ENCODE results near the gene NR2F1.

- no peak for TF ChIP-seq CTCF (IDR thresholded peaks at IDR 0.05)
- TF ChIP-seq POLR2A (IDR thresholded peaks at IDR 0.05), result no peak
These were observed 8.3 kb upstream of the NR2F1 start for GRCh38 chr5:93574491-93575305.
